ENCODE measurements around the gene PAX2.

GRCh38 chr10:100697631-100698030 is 47.8 kb upstream of the PAX2 start:
- TF ChIP-seq EZH2 (IDR thresholded peaks at IDR 0.05; ENCODE audit: insufficient read depth, poor library complexity, severe bottlenecking): no peak
- TF ChIP-seq EZH2phosphoT487 (IDR thresholded peaks at IDR 0.05; ENCODE audit: insufficient read depth, low read depth): no peak
